Hepatocyte (in vitro differentiated cells): Measurements from ENCODE around the gene AP5S1.

ENCODE experiments used
- EZH2 ChIP-seq: fragments of 200-600 bp; sonication (generic); IDR thresholded peaks from 2 replicates; pipeline ENCODE4 v1.6.1; 2016; ENCODE audit warnings: antibody characterized with exemption, mild to moderate bottlenecking, borderline replicate concordance
- EZH2phosphoT487 ChIP-seq: fragments of 200-600 bp; sonication (generic); IDR thresholded peaks from one replicate; pipeline ENCODE4 v1.6.1; 2018; ENCODE audit warnings: antibody characterized with exemption, mild to moderate bottlenecking, low read depth, moderate library complexity; ENCODE audit not compliant: unreplicated experiment, severe bottlenecking
- TF ChIP-seq, protein P1 (sequence below): fragments of 200-600 bp; sonication (generic); IDR thresholded peaks from 2 replicates; pipeline ENCODE4 v1.5.1; 2016; ENCODE audit warnings: antibody characterized with exemption, mild to moderate bottlenecking; ENCODE audit not compliant: poor library complexity

DNA sequence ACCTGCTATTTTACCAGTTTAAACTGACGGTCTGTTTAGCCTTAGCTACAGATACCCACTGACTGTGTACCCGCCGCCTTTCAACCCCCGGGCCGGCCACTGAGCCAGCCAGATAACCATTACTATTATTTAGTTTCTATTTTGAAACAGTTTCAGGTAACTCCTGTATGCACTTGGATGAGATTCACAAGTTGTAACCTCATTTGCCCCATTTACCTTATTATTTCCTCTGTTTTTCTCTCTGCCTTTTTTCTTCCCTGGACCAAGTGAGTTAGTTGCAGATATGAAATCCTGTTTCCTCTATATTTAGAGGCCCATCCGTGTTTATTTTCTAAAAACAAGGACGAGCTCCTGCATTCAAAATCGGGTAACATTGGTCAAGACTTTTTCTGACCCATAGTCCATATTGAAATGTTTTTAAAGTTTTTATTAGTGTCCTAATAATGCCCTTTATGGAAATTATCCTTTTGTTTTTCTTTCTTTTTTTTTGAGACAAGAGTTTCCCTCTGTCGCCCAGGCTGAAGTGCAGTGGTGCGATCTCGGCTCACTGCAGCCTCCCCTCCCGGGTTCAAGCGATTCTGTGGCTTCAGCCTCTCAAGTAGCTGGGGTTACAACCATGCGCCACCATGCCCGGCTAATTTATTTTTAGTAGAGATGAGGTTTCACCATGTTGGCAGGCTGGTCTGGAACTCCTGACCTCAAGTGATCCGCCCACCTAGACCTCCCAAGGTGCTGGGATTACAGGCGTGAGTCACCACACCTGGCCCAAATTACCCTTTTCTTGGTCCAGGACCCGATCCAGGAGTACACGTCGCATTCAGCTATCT, 767 bp downstream of the AP5S1 start:
- TF ChIP-seq, protein P1, sequence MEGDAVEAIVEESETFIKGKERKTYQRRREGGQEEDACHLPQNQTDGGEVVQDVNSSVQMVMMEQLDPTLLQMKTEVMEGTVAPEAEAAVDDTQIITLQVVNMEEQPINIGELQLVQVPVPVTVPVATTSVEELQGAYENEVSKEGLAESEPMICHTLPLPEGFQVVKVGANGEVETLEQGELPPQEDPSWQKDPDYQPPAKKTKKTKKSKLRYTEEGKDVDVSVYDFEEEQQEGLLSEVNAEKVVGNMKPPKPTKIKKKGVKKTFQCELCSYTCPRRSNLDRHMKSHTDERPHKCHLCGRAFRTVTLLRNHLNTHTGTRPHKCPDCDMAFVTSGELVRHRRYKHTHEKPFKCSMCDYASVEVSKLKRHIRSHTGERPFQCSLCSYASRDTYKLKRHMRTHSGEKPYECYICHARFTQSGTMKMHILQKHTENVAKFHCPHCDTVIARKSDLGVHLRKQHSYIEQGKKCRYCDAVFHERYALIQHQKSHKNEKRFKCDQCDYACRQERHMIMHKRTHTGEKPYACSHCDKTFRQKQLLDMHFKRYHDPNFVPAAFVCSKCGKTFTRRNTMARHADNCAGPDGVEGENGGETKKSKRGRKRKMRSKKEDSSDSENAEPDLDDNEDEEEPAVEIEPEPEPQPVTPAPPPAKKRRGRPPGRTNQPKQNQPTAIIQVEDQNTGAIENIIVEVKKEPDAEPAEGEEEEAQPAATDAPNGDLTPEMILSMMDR = no peak
- TF ChIP-seq EZH2 (no peak), EZH2phosphoT487 (no peak)
